Measurements from ENCODE around the gene DLGAP4.

Gene DLGAP4

DNA sequence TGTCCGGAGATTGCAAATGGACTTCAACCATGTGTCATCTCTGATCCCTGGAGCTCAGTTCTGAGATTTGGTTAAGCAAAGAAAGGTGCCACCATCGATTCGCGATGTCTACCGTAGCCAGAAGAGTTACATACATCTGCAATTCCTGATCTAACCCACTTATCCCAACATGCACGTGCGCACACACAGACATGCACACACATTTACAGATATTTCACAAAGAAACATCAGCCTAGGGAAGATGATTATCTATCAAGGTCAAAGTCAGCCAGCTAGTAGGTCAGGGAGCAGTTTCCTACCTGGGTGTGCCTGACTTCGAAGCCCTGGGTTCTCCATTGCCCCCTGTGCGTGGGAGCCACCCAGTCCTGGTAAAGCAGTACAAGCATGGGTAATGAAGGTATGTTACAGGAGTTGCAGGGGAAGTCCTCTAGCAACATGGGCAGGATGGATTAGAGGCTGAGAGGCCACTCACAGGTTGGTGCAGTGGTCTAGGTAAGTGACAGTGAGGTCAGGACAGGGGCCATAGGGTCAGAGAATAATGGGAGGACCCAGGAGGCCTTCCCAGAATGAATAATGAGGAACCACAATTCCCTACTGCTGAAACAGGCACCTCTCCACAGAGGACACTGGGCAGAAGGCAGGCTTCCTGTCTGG, 150.0 kb downstream of the DLGAP4 start:
- Histone ChIP-seq H3K4me3 (ENCODE audit: insufficient read length, low read depth) (no peak overlapping the region), H3K27me3 (ENCODE audit: insufficient read depth, insufficient read length) (no peaks in the 10 kb centered on the region), H3K9me3 (ENCODE audit: insufficient read depth, low read length) (no peaks in the 10 kb centered on the region), H3K4me1 (ENCODE audit: insufficient read depth, insufficient read length) (peaks cover 19% of the 10 kb centered on the region), H3K36me3 (ENCODE audit: insufficient read depth, insufficient read length, low read length) (no peaks in the 10 kb centered on the region), H3K9ac (ENCODE audit: insufficient read length, low read depth) (no peak overlapping the region)
- DNase-seq (ENCODE audit: low read depth, low spot score): no peak
- TF ChIP-seq SUZ12 (IDR thresholded peaks at IDR 0.05; ENCODE audit: extremely low read depth, insufficient read depth, insufficient read length) (no peak), ZNF274 (IDR thresholded peaks at IDR 0.05; ENCODE audit: low read depth, low read length) (no peak), YY1 (IDR thresholded peaks at IDR 0.05; ENCODE audit: insufficient read depth, insufficient read length) (no peak)

DNA sequence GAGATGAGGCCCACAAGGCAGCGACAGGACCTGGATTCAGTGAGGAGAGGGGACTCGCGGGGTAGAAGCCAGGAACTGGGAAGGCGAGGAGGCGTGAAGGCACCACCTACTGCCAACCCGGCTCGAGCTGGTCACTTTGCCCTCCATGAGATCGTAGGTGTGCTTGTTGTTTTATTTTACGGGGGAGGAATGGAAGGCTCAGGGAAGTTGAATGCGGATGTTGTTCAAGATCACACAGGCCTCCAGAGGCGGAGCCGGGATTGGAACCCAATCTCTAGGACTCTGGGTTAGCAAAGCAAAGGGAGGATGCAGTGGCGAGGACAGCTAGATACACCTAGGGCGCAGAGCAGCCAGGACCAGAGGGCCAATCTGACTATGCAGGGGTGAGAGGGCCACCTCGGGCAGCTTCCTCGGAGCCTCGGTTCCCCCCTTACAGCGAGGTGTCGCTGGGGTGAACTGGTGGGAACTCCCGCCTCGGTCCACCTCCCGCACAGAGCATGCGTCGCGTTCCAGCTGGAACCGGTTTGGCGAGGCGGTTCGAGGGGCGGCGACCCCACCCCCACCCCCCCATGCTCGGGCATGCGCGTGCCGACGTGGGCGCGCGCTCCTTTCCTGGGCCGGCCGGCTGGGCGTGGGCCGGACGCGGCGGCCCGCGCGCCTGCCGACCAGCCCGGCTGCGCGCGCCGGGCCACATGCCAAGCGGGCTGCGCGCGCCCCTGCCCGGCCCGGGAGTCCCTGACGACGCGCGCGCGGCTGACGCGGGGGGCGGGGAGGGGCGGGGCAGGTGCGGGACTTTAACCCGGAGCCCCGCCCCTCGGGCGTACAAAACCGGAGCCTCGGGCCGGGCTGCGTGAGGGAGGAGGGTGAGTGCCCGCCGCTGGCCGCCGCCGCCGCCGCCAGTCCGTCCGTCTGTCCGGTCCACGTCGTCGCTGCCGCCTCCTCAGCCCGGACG, 154.8 kb downstream of the DLGAP4 start:
- Histone ChIP-seq H3K9ac (ENCODE audit: insufficient read length, low read depth) (peak overlapping the region; percentile 66), H3K27me3 (ENCODE audit: insufficient read depth, insufficient read length) (no peaks in the 10 kb centered on the region), H3K4me1 (ENCODE audit: insufficient read depth, insufficient read length) (peaks cover 11% of the 10 kb centered on the region), H3K9me3 (ENCODE audit: insufficient read depth, low read length) (no peaks in the 10 kb centered on the region), H3K36me3 (ENCODE audit: insufficient read depth, insufficient read length, low read length) (peaks cover 7% of the 10 kb centered on the region), H3K4me3 (ENCODE audit: insufficient read length, low read depth) (peak overlapping the region; percentile 27)
- TF ChIP-seq ZNF274 (IDR thresholded peaks at IDR 0.05; ENCODE audit: low read depth, low read length): no peak
- no peak for TF ChIP-seq SUZ12 (IDR thresholded peaks at IDR 0.05; ENCODE audit: extremely low read depth, insufficient read depth, insufficient read length)
- no peak for TF ChIP-seq YY1 (IDR thresholded peaks at IDR 0.05; ENCODE audit: insufficient read depth, insufficient read length)
- DNase-seq (ENCODE audit: low read depth, low spot score): peak; percentile 86

DNA sequence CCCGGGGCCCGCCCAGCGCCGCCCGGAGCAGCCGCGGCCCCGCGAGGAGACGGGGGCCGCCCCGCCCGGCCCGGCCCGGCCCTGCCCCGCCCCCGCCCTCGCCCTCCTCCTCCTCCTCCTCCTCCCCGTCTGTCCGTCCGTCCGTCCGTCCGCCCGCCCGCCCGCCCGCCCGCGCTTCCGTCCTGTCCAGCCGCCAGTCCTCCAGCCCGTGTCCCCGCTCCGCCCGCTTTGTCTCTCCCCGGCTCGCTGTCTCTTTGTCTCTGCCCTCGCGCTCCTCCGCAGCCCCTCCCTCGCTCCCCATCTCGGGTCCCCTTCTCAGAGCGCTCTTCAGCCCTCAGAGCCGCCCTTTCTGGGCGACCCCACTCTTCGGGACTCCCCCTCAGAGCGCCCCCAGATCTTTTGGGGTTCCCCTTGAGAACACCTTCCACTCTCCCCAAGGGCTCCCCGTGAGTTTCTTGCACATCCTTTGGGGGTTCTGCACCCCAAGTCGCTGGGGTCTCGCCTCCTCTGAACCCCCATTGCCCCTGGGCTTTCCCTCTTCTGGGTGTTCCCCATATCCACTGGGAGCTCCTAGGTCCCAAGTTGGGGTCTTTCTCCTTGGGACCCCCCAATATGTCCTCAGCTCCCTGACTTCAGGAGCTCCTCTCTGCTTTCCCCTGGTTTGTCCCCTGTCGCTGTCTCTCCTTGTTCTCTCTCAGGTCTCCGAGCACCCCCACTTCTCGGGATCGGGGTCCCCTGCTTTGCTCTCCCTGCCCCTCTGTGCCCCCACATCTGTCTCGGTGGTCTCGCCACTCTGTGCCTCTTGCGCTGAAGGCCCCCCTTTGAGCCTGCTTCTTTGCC, 155.7 kb downstream of the DLGAP4 start:
- H3K4me1 ChIP-seq (ENCODE audit: insufficient read depth, insufficient read length): peaks cover 17% of the 10 kb centered on the region
- DNase-seq (ENCODE audit: low read depth, low spot score): no peak
- peaks cover 15% of the 10 kb centered on the region for H3K36me3 ChIP-seq (ENCODE audit: insufficient read depth, insufficient read length, low read length)
- H3K27me3 ChIP-seq (ENCODE audit: insufficient read depth, insufficient read length): no peaks in the 10 kb centered on the region
- no peaks in the 10 kb centered on the region for H3K9me3 ChIP-seq (ENCODE audit: insufficient read depth, low read length)
- peak overlapping the region; percentile 84 for H3K9ac ChIP-seq (ENCODE audit: insufficient read length, low read depth)
- TF ChIP-seq ZNF274 (IDR thresholded peaks at IDR 0.05; ENCODE audit: low read depth, low read length): no peak
- TF ChIP-seq YY1 (IDR thresholded peaks at IDR 0.05; ENCODE audit: insufficient read depth, insufficient read length): no peak
- TF ChIP-seq SUZ12 (IDR thresholded peaks at IDR 0.05; ENCODE audit: extremely low read depth, insufficient read depth, insufficient read length): no peak
- H3K4me3 ChIP-seq (ENCODE audit: insufficient read length, low read depth): peak overlapping the region; percentile 66

DNA sequence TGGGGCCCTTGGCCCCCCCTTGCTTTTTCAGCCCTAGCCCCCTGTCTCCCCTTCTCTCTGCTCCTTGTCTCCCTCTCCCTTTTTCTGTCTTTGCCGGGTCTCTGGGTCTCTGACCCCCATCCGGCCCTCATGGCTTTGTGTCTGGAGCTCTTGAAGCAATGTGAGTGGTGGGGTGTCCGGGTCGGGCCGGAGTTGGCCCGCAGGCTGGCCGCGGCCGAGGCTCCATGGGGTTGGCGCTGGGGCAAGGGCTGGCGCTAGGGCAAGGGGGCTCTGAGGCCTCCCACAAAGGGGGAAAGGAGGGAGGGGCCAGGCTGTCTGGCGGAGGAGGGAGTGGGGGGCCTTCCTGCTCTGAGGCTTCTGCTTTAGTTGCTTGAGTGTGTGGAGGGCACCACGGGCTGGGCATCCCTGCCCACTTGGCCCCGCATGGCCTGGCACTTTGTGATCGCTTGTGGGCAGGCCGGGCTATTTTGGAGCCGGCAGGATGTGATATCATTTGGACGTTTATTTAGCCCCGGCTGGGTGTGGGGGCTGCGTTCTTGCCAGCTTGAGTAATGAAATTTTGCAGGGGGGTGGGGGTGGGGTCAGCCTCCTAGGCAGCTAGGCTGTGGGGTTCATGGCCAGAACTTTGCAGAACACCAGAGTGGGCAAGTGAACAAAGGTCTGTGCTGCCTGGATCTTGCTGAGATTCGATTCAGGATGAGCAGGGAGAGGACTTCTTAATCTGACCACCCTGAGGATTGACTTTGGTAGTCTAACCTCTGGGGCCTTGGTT, 156.5 kb downstream of the DLGAP4 start:
- Histone ChIP-seq H3K9me3 (ENCODE audit: insufficient read depth, low read length) (no peaks in the 10 kb centered on the region), H3K4me3 (ENCODE audit: insufficient read length, low read depth) (peak overlapping the region; percentile 66), H3K9ac (ENCODE audit: insufficient read length, low read depth) (peak overlapping the region; percentile 84), H3K27me3 (ENCODE audit: insufficient read depth, insufficient read length) (no peaks in the 10 kb centered on the region), H3K4me1 (ENCODE audit: insufficient read depth, insufficient read length) (peaks cover 21% of the 10 kb centered on the region), H3K36me3 (ENCODE audit: insufficient read depth, insufficient read length, low read length) (peaks cover 21% of the 10 kb centered on the region)
- no peak for DNase-seq (ENCODE audit: low read depth, low spot score)
- no peak for TF ChIP-seq YY1 (IDR thresholded peaks at IDR 0.05; ENCODE audit: insufficient read depth, insufficient read length)
- TF ChIP-seq SUZ12 (IDR thresholded peaks at IDR 0.05; ENCODE audit: extremely low read depth, insufficient read depth, insufficient read length): no peak
- no peak for TF ChIP-seq ZNF274 (IDR thresholded peaks at IDR 0.05; ENCODE audit: low read depth, low read length)

DNA sequence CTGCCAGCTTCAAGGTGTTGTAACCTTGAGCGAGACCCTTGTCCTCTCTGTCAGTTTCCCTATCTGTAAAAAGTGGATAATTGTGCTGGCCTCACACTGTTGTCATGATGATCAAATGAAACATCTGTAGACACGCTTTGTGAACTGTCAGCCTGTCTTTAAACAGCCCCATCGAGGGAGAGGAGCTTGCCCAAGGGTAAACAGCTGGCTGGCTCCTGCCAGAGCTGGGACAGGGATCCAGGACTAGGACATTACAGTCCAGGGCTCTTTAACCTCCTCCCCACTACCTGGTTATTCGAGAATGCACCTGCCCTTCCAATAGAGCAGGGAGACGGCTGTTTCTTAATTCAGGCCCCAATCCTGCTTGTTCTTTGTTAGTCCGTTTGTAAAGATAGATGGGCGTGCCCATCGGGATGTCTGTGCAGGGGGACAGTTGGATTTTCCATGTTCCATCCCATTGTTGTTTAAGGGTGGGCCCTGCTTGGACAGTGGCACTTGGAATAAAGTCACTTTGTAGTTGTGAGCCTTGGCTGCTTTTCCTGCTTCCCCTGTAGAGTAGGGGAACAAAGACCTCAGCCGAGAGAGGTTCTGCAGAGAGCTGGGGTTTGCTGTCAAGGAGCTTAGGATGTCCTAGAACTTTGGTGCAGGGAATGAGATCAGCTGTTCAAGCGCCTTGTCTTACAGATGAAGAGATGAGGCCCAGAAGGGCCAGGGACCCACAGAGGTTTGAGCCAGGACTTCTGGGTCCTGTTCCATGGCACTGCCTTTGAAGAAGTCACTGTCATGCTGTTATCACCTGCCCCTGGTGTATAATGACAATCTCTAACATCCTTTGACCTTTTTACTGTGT, 157.3 kb downstream of the DLGAP4 start:
- H3K36me3 ChIP-seq (ENCODE audit: insufficient read depth, insufficient read length, low read length): peaks cover 29% of the 10 kb centered on the region
- DNase-seq (ENCODE audit: low read depth, low spot score): no peak
- TF ChIP-seq YY1 (IDR thresholded peaks at IDR 0.05; ENCODE audit: insufficient read depth, insufficient read length): no peak
- TF ChIP-seq ZNF274 (IDR thresholded peaks at IDR 0.05; ENCODE audit: low read depth, low read length): no peak
- no peak for TF ChIP-seq SUZ12 (IDR thresholded peaks at IDR 0.05; ENCODE audit: extremely low read depth, insufficient read depth, insufficient read length)
- H3K4me3 ChIP-seq (ENCODE audit: insufficient read length, low read depth): peak overlapping the region; percentile 66
- no peaks in the 10 kb centered on the region for H3K27me3 ChIP-seq (ENCODE audit: insufficient read depth, insufficient read length)
- peaks cover 24% of the 10 kb centered on the region for H3K4me1 ChIP-seq (ENCODE audit: insufficient read depth, insufficient read length)
- peak overlapping the region; percentile 84 for H3K9ac ChIP-seq (ENCODE audit: insufficient read length, low read depth)
- H3K9me3 ChIP-seq (ENCODE audit: insufficient read depth, low read length): no peaks in the 10 kb centered on the region
